Endothelial cell of umbilical vein (primary cell): ENCODE data around the gene RNF213.
"Not testable (repeated sequence)": the region's sequence is repeated elsewhere in the genome, so short reads cannot be mapped to it uniquely, and the experiment has no call there.

Experiments used
- CTCF ChIP-seq, 2 donors: IDR thresholded peaks; 1 replicate in 1 of 2; 2 replicates in 1 of 2; pipeline ENCODE4 v1.5.1; 2011; ENCODE audit warnings: low read length in 2 of 2, mild to moderate bottlenecking in 2 of 2, moderate library complexity in 2 of 2, control low read depth in 1 of 2, inconsistent platforms in 1 of 2, low read depth in 1 of 2; ENCODE audit not compliant: insufficient read depth in 1 of 2; ENCODE audit errors: extremely low read depth in 1 of 2
- POLR2A ChIP-seq: IDR thresholded peaks from 2 replicates; pipeline ENCODE4 v1.6.1; 2012; ENCODE audit warnings: low read depth, mild to moderate bottlenecking, control low read depth, low read length
- POLR2AphosphoS5 ChIP-seq: IDR thresholded peaks from 2 replicates; pipeline ENCODE4 v1.6.1; 2012; ENCODE audit warnings: low read depth, mild to moderate bottlenecking, control low read depth, low read length, moderate library complexity; ENCODE audit not compliant: insufficient read depth

DNA sequence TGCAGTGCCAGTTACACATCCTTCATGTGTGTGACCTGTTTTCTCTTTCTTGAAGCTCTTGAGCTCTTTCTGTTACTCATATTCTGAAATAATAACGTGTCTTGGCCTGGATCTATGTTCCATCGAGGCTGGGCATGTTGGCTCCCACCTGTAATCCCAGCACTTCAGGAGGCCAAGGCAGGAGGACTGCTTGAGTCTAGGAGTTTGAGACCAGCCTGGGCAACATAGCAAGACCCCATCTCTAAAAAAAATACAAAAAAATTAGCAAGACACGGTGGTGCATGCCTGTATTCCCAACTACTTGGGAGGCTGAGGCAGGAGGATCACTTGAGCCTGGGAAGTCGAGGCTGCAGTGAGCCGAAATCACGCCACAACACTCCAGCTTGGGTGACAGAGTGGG lies 68.8 kb downstream of the RNF213 start:
- TF ChIP-seq CTCF (IDR thresholded peaks at IDR 0.05; ENCODE audit: extremely low read depth in 1 of 2, insufficient read depth in 1 of 2, low read depth in 1 of 2, low read length in 2 of 2); POLR2AphosphoS5; POLR2A: not testable (repeated sequence)
